Subcutaneous abdominal adipose tissue (tissue), 5 donors: ENCODE data around the gene PXYLP1.

Source experiments
- H3K27ac ChIP-seq: one replicate; pipeline ENCODE4 v1.7.0; 2013; ENCODE audit warnings: low read depth, mild to moderate bottlenecking, inconsistent platforms, low read length, moderate library complexity
- H3K27me3 ChIP-seq, 5 donors: one replicate each; pipeline ENCODE4 v1.7.0; 2013; ENCODE audit warnings: low read length in 5 of 5, inconsistent platforms in 1 of 5; ENCODE audit not compliant: control insufficient read depth in 5 of 5, insufficient read depth in 4 of 5
- H3K36me3 ChIP-seq, 5 donors: one replicate each; pipeline ENCODE4 v1.7.0; 2013; ENCODE audit warnings: low read length in 5 of 5; ENCODE audit not compliant: control insufficient read depth in 5 of 5, insufficient read depth in 5 of 5
- H3K4me1 ChIP-seq, 5 donors: one replicate each; pipeline ENCODE4 v1.7.0; 2013; ENCODE audit warnings: low read length in 5 of 5, mild to moderate bottlenecking in 3 of 5, moderate library complexity in 1 of 5; ENCODE audit not compliant: control insufficient read depth in 5 of 5, insufficient read depth in 5 of 5
- H3K4me3 ChIP-seq, 5 donors: one replicate each; pipeline ENCODE4 v1.7.0; 2013; ENCODE audit warnings: low read length in 5 of 5, low read depth in 1 of 5
- H3K9ac ChIP-seq, 5 donors: one replicate each; pipeline ENCODE4 v1.7.0; 2013; ENCODE audit warnings: low read length in 5 of 5, mild to moderate bottlenecking in 4 of 5, moderate library complexity in 3 of 5
- H3K9me3 ChIP-seq, 5 donors: one replicate each; pipeline ENCODE4 v1.7.0; 2013; ENCODE audit warnings: low read length in 5 of 5; ENCODE audit not compliant: control insufficient read depth in 5 of 5
- donor health status: healthy.
- donor health status: healthy.
- donor health status: healthy.
- donor health status: healthy.
- donor health status: healthy.

Gene PXYLP1

DNA sequence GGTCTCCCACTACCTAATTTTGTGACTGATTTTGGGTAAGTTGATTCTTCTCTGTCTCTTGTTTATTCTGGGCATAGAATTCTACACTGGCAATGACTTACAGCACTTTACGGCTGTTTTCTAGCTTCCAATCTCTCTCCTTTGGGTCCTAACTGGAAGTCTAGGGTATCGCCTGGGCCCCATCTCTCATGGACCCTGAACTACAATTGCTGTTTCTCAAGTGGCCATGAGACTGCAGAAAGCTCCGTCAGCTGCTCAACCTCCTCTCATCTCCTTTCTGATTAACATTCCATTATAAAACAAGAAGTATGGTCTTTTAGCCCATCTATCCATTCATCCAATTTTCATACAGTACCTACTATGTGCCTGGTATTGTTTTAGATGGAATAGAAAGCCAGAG is 4.4 kb upstream of the PXYLP1 start:
- Histone ChIP-seq H3K4me3 (no peak overlapping the region), H3K4me1 (peaks cover 0 to 12% (median 10%) of the 10 kb centered on the region in 5 donors), H3K36me3 (no peaks in the 10 kb centered on the region), H3K27me3 (no peaks in the 10 kb centered on the region), H3K9ac (no peak overlapping the region), H3K9me3 (peaks cover 0 to 5% (median 0%) of the 10 kb centered on the region in 5 donors), H3K27ac (no peak overlapping the region)

DNA sequence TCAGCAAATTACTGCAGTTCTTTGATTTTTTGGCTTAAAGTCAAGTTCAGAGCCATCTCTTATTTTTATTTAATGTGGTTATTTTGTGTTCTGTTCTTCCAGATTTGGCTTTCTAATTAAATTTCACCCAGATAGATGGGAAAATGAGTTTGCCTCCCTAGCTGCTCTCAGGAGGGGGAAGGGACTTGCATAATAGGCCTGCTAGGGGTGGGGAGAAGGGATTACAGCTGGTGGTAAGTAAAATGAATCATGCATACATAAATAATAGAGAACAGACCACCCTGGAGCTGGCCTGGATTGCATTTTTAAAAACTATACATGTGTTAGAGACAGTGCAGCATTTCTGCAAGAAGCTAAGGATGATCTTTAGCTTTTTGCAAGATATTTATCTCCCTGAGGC is 3.9 kb upstream of the PXYLP1 start:
- Histone ChIP-seq H3K9me3 (peaks cover 0 to 5% (median 0%) of the 10 kb centered on the region in 5 donors), H3K9ac (no peak overlapping the region), H3K36me3 (no peaks in the 10 kb centered on the region), H3K4me1 (peaks cover 0 to 17% (median 16%) of the 10 kb centered on the region in 5 donors), H3K27me3 (no peaks in the 10 kb centered on the region), H3K27ac (no peak overlapping the region), H3K4me3 (no peak overlapping the region)

- peaks cover 0 to 18% (median 17%) of the 10 kb centered on the region in 5 donors for H3K4me1 ChIP-seq
Measured at GRCh38 chr3:141228395-141228794, 3.2 kb upstream of the PXYLP1 start.

DNA sequence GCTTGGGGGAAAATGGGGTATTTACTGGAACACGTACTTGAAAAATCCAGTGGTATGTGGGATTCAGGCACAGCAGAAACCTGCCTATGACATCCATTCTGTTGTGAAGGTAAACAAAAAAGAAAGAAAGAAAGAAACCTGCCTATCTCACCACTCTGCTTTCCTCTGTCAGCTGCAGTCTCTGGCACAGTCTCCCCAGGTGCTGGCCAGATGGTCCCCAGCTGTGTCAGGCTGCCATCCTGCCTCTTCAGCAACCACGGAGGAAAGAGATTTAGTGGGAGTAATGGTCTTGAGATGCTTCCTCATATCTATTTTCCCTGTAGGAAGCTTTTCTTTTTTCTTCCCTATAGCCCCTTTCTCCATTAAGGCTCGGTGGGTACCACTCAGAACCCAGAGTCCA is 2.5 kb upstream of the PXYLP1 start:
- Histone ChIP-seq H3K27me3 (no peaks in the 10 kb centered on the region), H3K4me1 (peaks cover 0 to 18% (median 17%) of the 10 kb centered on the region in 5 donors), H3K36me3 (no peaks in the 10 kb centered on the region), H3K27ac (no peak overlapping the region), H3K9me3 (no peaks in the 10 kb centered on the region), H3K9ac (no peak overlapping the region), H3K4me3 (no peak overlapping the region)

More at GRCh38 chr3:141228395-141228794, 3.2 kb upstream of the PXYLP1 start:
- no peak overlapping the region for H3K27ac ChIP-seq
- H3K4me3 ChIP-seq: no peak overlapping the region
- no peaks in the 10 kb centered on the region for H3K27me3 ChIP-seq
- H3K9ac ChIP-seq: no peak overlapping the region
- no peaks in the 10 kb centered on the region for H3K36me3 ChIP-seq
- peaks cover 0 to 2% (median 0%) of the 10 kb centered on the region in 5 donors for H3K9me3 ChIP-seq

DNA sequence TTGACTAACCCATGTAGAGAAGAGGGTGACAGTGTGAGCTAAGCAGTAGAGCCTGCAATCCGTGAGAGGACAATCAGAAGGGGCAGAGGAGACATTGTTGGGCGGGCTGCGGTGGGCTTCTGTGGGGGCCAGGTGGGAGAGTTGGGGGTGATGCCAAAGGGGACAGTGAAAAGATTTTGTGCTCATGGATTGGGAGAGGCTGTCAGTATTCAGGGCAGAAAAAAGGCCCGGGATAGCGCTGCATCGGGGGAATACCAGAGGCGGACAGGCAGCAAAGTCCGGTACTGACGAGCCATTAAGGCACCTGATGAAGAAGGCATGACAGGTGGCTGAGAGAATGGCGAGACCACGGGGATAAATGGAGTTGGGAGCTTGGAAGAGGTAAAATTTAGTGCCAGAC is 1.3 kb upstream of the PXYLP1 start:
- no peak overlapping the region for H3K9ac ChIP-seq
- peaks cover 0 to 18% (median 17%) of the 10 kb centered on the region in 5 donors for H3K4me1 ChIP-seq
- H3K27ac ChIP-seq: no peak overlapping the region
- peak overlapping the region in 1 of 5 donors; percentile 59 for H3K4me3 ChIP-seq
- H3K9me3 ChIP-seq: no peaks in the 10 kb centered on the region
- H3K36me3 ChIP-seq: no peaks in the 10 kb centered on the region
- H3K27me3 ChIP-seq: no peaks in the 10 kb centered on the region

GRCh38 chr3:141231952-141232823 is 563 bp downstream of the PXYLP1 start:
- Histone ChIP-seq H3K36me3 (no peaks in the 10 kb centered on the region), H3K9me3 (no peaks in the 10 kb centered on the region), H3K4me3 (peak overlapping the region; percentile 61 to 91 (median 77)), H3K9ac (peak overlapping the region in 4 of 5 donors; percentile 66 to 78 (median 73)), H3K27me3 (no peaks in the 10 kb centered on the region), H3K4me1 (peaks cover 0 to 24% (median 23%) of the 10 kb centered on the region in 5 donors), H3K27ac (no peak overlapping the region)

- Histone ChIP-seq H3K27ac (no peak overlapping the region), H3K4me3 (no peak overlapping the region), H3K36me3 (peaks cover 0 to 4% (median 0%) of the 10 kb centered on the region in 5 donors), H3K9ac (no peak overlapping the region), H3K9me3 (no peaks in the 10 kb centered on the region), H3K27me3 (no peaks in the 10 kb centered on the region), H3K4me1 (peaks cover 0 to 24% (median 23%) of the 10 kb centered on the region in 5 donors)
Measured at GRCh38 chr3:141233457-141234161, 2.0 kb downstream of the PXYLP1 start.

GRCh38 chr3:141234283-141234682 is 2.7 kb downstream of the PXYLP1 start:
- no peaks in the 10 kb centered on the region for H3K9me3 ChIP-seq
- no peak overlapping the region for H3K4me3 ChIP-seq
- H3K27me3 ChIP-seq: no peaks in the 10 kb centered on the region
- H3K4me1 ChIP-seq: peaks cover 0 to 24% (median 23%) of the 10 kb centered on the region in 5 donors
- peaks cover 0 to 4% (median 0%) of the 10 kb centered on the region in 5 donors for H3K36me3 ChIP-seq
- H3K9ac ChIP-seq: no peak overlapping the region
- H3K27ac ChIP-seq: no peak overlapping the region

- Histone ChIP-seq H3K4me1 (peaks cover 0 to 22% (median 20%) of the 10 kb centered on the region in 5 donors), H3K27ac (no peak overlapping the region), H3K36me3 (peaks cover 0 to 4% (median 0%) of the 10 kb centered on the region in 5 donors), H3K9me3 (no peaks in the 10 kb centered on the region), H3K9ac (no peak overlapping the region), H3K27me3 (no peaks in the 10 kb centered on the region), H3K4me3 (no peak overlapping the region)
Measured at GRCh38 chr3:141235661-141236171, 4.1 kb downstream of the PXYLP1 start.

DNA sequence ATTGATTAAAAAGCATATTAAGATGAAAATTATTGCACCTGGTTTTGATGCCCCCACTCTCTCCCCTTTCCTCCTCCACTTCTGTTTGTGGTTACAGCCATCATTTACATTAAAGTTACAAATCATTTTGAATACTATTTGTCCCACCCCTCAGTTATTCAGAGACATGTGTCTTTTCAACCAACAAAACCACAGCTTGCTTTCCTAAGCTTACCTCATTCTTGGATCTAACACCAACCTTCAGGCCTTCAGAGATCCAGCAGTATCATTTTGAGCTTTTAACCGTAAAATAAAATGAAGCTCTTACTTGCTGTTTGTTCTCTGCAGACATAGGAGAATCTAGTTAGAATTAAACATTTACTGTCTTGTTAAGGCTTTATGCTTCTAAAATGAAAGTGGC is 4.7 kb downstream of the PXYLP1 start:
- Histone ChIP-seq H3K4me1 (peaks cover 0 to 18% (median 15%) of the 10 kb centered on the region in 5 donors), H3K36me3 (peaks cover 0 to 4% (median 0%) of the 10 kb centered on the region in 5 donors), H3K27ac (no peak overlapping the region), H3K9ac (no peak overlapping the region), H3K4me3 (no peak overlapping the region), H3K27me3 (no peaks in the 10 kb centered on the region), H3K9me3 (no peaks in the 10 kb centered on the region)
